PFSK-1 (cell line): ENCODE results near the gene CEP83.

Experiments
- FOXP2 ChIP-seq: optimal IDR thresholded peaks from 2 replicates; pipeline ENCODE3; 2011; ENCODE audit warnings: borderline replicate concordance, control low read depth, inconsistent platforms; ENCODE audit not compliant: insufficient read depth; ENCODE audit errors: extremely low read length, extremely low read depth
- POLR2AphosphoS5 ChIP-seq: IDR thresholded peaks from 2 replicates; pipeline ENCODE4 v1.6.1; 2012; ENCODE audit warnings: low read depth, mild to moderate bottlenecking, control low read depth, low read length, moderate library complexity
- SIN3A ChIP-seq: IDR thresholded peaks from 2 replicates; pipeline ENCODE4 v1.6.1; 2012; ENCODE audit warnings: mild to moderate bottlenecking, low read length, moderate library complexity, borderline replicate concordance; ENCODE audit not compliant: insufficient read depth
- TAF1 ChIP-seq: IDR thresholded peaks from 2 replicates; pipeline ENCODE4 v1.6.1; 2012; ENCODE audit warnings: low read length, control low read depth, borderline replicate concordance; ENCODE audit not compliant: insufficient read depth
- TF ChIP-seq, protein P1 (sequence below), 2 experiments: IDR thresholded peaks; 2 replicates each; pipeline versions ENCODE4 v1.6.1 to v1.8.0; 2011 to 2012; ENCODE audit warnings: low read depth in 2 of 2, low read length in 2 of 2, control low read depth in 1 of 2, inconsistent platforms in 1 of 2, mild to moderate bottlenecking in 1 of 2, moderate library complexity in 1 of 2; ENCODE audit not compliant: insufficient read depth in 1 of 2

DNA sequence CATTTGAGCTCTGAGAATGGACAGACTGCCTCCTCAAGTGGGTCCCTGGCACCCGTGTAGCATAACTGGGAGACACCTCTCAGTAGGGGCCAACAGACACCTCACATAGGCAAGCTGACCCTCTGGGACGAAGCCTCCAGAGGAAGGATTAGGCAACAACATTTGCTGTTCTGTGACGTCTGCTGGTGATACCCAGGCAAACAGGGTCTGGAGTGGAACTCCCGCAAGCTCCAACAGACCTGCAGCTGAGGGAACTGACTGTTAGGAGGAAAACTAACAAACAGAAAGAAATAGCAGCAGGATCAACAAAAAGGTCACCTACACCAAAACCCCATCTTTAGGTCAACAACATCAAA lies 69.6 kb downstream of the CEP83 start:
- TF ChIP-seq POLR2AphosphoS5: no peak
- TF ChIP-seq, protein P1, sequence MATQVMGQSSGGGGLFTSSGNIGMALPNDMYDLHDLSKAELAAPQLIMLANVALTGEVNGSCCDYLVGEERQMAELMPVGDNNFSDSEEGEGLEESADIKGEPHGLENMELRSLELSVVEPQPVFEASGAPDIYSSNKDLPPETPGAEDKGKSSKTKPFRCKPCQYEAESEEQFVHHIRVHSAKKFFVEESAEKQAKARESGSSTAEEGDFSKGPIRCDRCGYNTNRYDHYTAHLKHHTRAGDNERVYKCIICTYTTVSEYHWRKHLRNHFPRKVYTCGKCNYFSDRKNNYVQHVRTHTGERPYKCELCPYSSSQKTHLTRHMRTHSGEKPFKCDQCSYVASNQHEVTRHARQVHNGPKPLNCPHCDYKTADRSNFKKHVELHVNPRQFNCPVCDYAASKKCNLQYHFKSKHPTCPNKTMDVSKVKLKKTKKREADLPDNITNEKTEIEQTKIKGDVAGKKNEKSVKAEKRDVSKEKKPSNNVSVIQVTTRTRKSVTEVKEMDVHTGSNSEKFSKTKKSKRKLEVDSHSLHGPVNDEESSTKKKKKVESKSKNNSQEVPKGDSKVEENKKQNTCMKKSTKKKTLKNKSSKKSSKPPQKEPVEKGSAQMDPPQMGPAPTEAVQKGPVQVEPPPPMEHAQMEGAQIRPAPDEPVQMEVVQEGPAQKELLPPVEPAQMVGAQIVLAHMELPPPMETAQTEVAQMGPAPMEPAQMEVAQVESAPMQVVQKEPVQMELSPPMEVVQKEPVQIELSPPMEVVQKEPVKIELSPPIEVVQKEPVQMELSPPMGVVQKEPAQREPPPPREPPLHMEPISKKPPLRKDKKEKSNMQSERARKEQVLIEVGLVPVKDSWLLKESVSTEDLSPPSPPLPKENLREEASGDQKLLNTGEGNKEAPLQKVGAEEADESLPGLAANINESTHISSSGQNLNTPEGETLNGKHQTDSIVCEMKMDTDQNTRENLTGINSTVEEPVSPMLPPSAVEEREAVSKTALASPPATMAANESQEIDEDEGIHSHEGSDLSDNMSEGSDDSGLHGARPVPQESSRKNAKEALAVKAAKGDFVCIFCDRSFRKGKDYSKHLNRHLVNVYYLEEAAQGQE (IDR thresholded peaks at IDR 0.05; ENCODE audit: insufficient read depth in 1 of 2, low read depth in 2 of 2, low read length in 2 of 2): no peak
- TF ChIP-seq TAF1: no peak
- no peak for TF ChIP-seq SIN3A
- TF ChIP-seq FOXP2: no peak
